HepG2 (cell line): Measurements from ENCODE around the gene AGAP3. TPM values are rescaled to one million over a fixed set of nuclear protein-coding genes. Genes with fewer than 3 reads are reported as not detected.

ENCODE experiments used
- BRF2 ChIP-seq: sonication (generic); formaldehyde crosslinking; IDR thresholded peaks from 2 replicates; pipeline ENCODE4 v1.8.1; 2022; ENCODE audit warnings: mild to moderate bottlenecking, missing genetic modification reagents
- HMGA1 ChIP-seq: sonication (generic); formaldehyde crosslinking; conservative IDR thresholded peaks from 2 replicates; pipeline ENCODE4 v1.4.0; 2020; ENCODE audit warnings: missing genetic modification reagents
- KDM1A ChIP-seq: IDR thresholded peaks from 2 replicates; pipeline ENCODE4 v1.6.1; 2016; ENCODE audit warnings: missing compliant biosample characterization
- NFKBIZ ChIP-seq: IDR thresholded peaks from 2 replicates; pipeline ENCODE4 v1.6.1; 2018; ENCODE audit warnings: missing genetic modification reagents, missing compliant biosample characterization
- PHF8 ChIP-seq: sonication (generic); formaldehyde crosslinking; IDR thresholded peaks from 2 replicates; pipeline ENCODE4 v1.5.0; 2020; ENCODE audit warnings: missing genetic modification reagents
- POLR2AphosphoS2 ChIP-seq: IDR thresholded peaks from 2 replicates; pipeline ENCODE4 v1.6.1; 2011; ENCODE audit warnings: low read depth, low read length, improper control_type of control experiment
- REST ChIP-seq, 2 experiments: IDR thresholded peaks; 2 replicates each; pipeline ENCODE4 v1.6.1; 2011 to 2012; ENCODE audit warnings: low read length in 2 of 2, borderline replicate concordance in 1 of 2, low read depth in 1 of 2, mild to moderate bottlenecking in 1 of 2, moderate library complexity in 1 of 2
- SCMH1 ChIP-seq: sonication (generic); formaldehyde crosslinking; IDR thresholded peaks from 2 replicates; pipeline ENCODE4 v1.9.0; 2021; ENCODE audit warnings: missing genetic modification reagents, mild to moderate bottlenecking, borderline replicate concordance
- SIN3B ChIP-seq: fragments of 150-350 bp; IDR thresholded peaks from 2 replicates; pipeline ENCODE4 v1.6.1; 2014; ENCODE audit warnings: low read length
- SP4 ChIP-seq: sonication (generic); formaldehyde crosslinking; IDR thresholded peaks from 2 replicates; pipeline ENCODE4 v1.8.1; 2023; ENCODE audit warnings: mild to moderate bottlenecking, missing genetic modification reagents
- TBX2 ChIP-seq: sonication (generic); formaldehyde crosslinking; IDR thresholded peaks from 2 replicates; pipeline ENCODE4 v1.5.0; 2020; ENCODE audit warnings: missing genetic modification reagents, mild to moderate bottlenecking, borderline replicate concordance
- ZFP82 ChIP-seq: sonication (generic); formaldehyde crosslinking; IDR thresholded peaks from 2 replicates; pipeline ENCODE4 v1.5.1; 2020; ENCODE audit warnings: mild to moderate bottlenecking, missing genetic modification reagents, borderline replicate concordance
- ZNF317 ChIP-seq: sonication (generic); formaldehyde crosslinking; IDR thresholded peaks from 2 replicates; pipeline ENCODE4 v1.5.0; 2020; ENCODE audit warnings: mild to moderate bottlenecking, missing genetic modification reagents
- ZNF382 ChIP-seq: sonication (generic); formaldehyde crosslinking; IDR thresholded peaks from 2 replicates; pipeline ENCODE4 v1.5.0; 2020; ENCODE audit warnings: missing genetic modification reagents, mild to moderate bottlenecking, borderline replicate concordance
- ZNF543 ChIP-seq: sonication (generic); formaldehyde crosslinking; IDR thresholded peaks from 2 replicates; pipeline ENCODE4 v1.4.0; 2020; ENCODE audit warnings: mild to moderate bottlenecking, missing genetic modification reagents
- ZNF619 ChIP-seq: sonication (generic); formaldehyde crosslinking; IDR thresholded peaks from 2 replicates; pipeline ENCODE4 v1.4.0; 2020; ENCODE audit warnings: mild to moderate bottlenecking, missing genetic modification reagents
- ZNF629 ChIP-seq: sonication (generic); formaldehyde crosslinking; conservative IDR thresholded peaks from 2 replicates; pipeline ENCODE4 v1.5.0; 2020; ENCODE audit warnings: missing genetic modification reagents
- ZNF740 ChIP-seq: sonication (generic); formaldehyde crosslinking; IDR thresholded peaks from 2 replicates; pipeline ENCODE4 v1.4.0; 2020; ENCODE audit warnings: missing genetic modification reagents
- polyA plus RNA-seq, 8 experiments: library from polyadenylated mRNA; depleted of rRNA in 3 of 8; stranded (reverse) in 7 of 8; unstranded in 1 of 8; fragments of >200 nt; fragmentation: Illumina TruSeq in 4 of 8; extraction: Trizol in 4 of 8; gene quantifications; 2 replicates each; pipeline versions ENCODE4 v1.2.1 to v1.2.3, GENCODE V29; 2011 to 2016; ENCODE audit warnings: low read depth in 4 of 8, missing spikeins in 1 of 8, mixed read lengths in 1 of 8; ENCODE audit not compliant: insufficient read depth in 1 of 8
- total RNA-seq, 5 experiments: library from RNA; depleted of rRNA; stranded (reverse); fragments of >200 nt; fragmentation: Illumina TruSeq; extraction: Trizol; gene quantifications; 2 replicates each; pipeline ENCODE4 v1.2.3, GENCODE V29; 2016; ENCODE audit warnings: low read depth in 1 of 5
- TF ChIP-seq, protein P1 (sequence below): sonication (generic); formaldehyde crosslinking; IDR thresholded peaks from 2 replicates; pipeline ENCODE4 v1.9.0; 2022; ENCODE audit warnings: missing genetic modification reagents, mild to moderate bottlenecking, borderline replicate concordance
- TF ChIP-seq, protein P2 (sequence below): sonication (generic); formaldehyde crosslinking; IDR thresholded peaks from 2 replicates; pipeline ENCODE4 v1.4.0; 2020; ENCODE audit warnings: missing genetic modification reagents

Gene AGAP3
- total and polyA plus RNA-seq, 2 of the 13 experiments (the other 11 are each of a cell fraction or from before 2014, with no cell fraction given): 31.3 to 61.4 TPM

GRCh38 chr7:151087245-151088018, 1.2 kb downstream of the AGAP3 start (continued):
- TF ChIP-seq, protein P1, sequence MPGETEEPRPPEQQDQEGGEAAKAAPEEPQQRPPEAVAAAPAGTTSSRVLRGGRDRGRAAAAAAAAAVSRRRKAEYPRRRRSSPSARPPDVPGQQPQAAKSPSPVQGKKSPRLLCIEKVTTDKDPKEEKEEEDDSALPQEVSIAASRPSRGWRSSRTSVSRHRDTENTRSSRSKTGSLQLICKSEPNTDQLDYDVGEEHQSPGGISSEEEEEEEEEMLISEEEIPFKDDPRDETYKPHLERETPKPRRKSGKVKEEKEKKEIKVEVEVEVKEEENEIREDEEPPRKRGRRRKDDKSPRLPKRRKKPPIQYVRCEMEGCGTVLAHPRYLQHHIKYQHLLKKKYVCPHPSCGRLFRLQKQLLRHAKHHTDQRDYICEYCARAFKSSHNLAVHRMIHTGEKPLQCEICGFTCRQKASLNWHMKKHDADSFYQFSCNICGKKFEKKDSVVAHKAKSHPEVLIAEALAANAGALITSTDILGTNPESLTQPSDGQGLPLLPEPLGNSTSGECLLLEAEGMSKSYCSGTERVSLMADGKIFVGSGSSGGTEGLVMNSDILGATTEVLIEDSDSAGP (CRISPR knock-in tag): peak; percentile 31; the same call in 1 of the 2 replicates
- TF ChIP-seq SP4 (CRISPR knock-in tag): no peak
- TF ChIP-seq PHF8 (CRISPR knock-in tag): peak; percentile 77
- TF ChIP-seq ZNF740: 0 out of 2 replicates have a peak, but pooled peaks have one; percentile 35
- 0 out of 2 replicates have a peak, but pooled peaks have one; percentile 12 for TF ChIP-seq TBX2 (CRISPR knock-in tag)
- TF ChIP-seq NFKBIZ (CRISPR knock-in tag): no peak
- no peak for TF ChIP-seq SIN3B
- no peak; the same call in 1 of the 2 replicates for TF ChIP-seq ZNF543
- 0 out of 2 replicates have a peak, but pooled peaks have one; percentile 8 for TF ChIP-seq ZNF629 (CRISPR knock-in tag)
- no peak for TF ChIP-seq ZNF382
- no peak for TF ChIP-seq POLR2AphosphoS2
- TF ChIP-seq HMGA1 (CRISPR knock-in tag): no peak
- no peak for TF ChIP-seq ZFP82
- TF ChIP-seq ZNF317 (CRISPR knock-in tag): 0 out of 2 replicates have a peak, but pooled peaks have one; percentile 5
- TF ChIP-seq KDM1A: no peak
- TF ChIP-seq, protein P2, sequence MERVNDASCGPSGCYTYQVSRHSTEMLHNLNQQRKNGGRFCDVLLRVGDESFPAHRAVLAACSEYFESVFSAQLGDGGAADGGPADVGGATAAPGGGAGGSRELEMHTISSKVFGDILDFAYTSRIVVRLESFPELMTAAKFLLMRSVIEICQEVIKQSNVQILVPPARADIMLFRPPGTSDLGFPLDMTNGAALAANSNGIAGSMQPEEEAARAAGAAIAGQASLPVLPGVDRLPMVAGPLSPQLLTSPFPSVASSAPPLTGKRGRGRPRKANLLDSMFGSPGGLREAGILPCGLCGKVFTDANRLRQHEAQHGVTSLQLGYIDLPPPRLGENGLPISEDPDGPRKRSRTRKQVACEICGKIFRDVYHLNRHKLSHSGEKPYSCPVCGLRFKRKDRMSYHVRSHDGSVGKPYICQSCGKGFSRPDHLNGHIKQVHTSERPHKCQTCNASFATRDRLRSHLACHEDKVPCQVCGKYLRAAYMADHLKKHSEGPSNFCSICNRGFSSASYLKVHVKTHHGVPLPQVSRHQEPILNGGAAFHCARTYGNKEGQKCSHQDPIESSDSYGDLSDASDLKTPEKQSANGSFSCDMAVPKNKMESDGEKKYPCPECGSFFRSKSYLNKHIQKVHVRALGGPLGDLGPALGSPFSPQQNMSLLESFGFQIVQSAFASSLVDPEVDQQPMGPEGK (CRISPR knock-in tag): peak; percentile 61
- TF ChIP-seq SCMH1 (CRISPR knock-in tag): no peak
- no peak; the same call in 1 of the 2 replicates for TF ChIP-seq BRF2
- TF ChIP-seq ZNF619: no peak
- TF ChIP-seq REST (IDR thresholded peaks at IDR 0.05; ENCODE audit: borderline replicate concordance in 1 of 2, low read depth in 1 of 2, low read length in 2 of 2): no peak
